ENCODE measurements around the gene PSMA6. TPM values are rescaled to one million over a fixed set of nuclear protein-coding genes. Genes with fewer than 3 reads are reported as not detected.
"Not testable (repeated sequence)": the region's sequence is repeated elsewhere in the genome, so short reads cannot be mapped to it uniquely, and the experiment has no call there.

PSMA6 gene
- total and polyA plus RNA-seq, 2 of the 8 experiments (the other 6 are each of a cell fraction or from before 2014, with no cell fraction given): 180 to 238 TPM

- no peak for TF ChIP-seq CBX8 (IDR thresholded peaks at IDR 0.05; ENCODE audit: borderline replicate concordance, low read depth, low read length)
- no peak for TF ChIP-seq CHD1 (IDR thresholded peaks at IDR 0.05; ENCODE audit: low read depth, low read length)
- no peak for TF ChIP-seq CTBP2 (IDR thresholded peaks at IDR 0.05; ENCODE audit: borderline replicate concordance, insufficient read depth, insufficient read length, low read length)
- TF ChIP-seq GTF2F1 (IDR thresholded peaks at IDR 0.05; ENCODE audit: borderline replicate concordance, low read depth, low read length): no peak
- no peak for TF ChIP-seq TCF12 (IDR thresholded peaks at IDR 0.05; ENCODE audit: low read depth, low read length)
- TF ChIP-seq KDM1A (IDR thresholded peaks at IDR 0.05; ENCODE audit: borderline replicate concordance, low read length): no peak
- no peak for TF ChIP-seq BCL11A (IDR thresholded peaks at IDR 0.05; ENCODE audit: low read depth in 2 of 2, low read length in 2 of 2)
- no peak for TF ChIP-seq HDAC6 (IDR thresholded peaks at IDR 0.05; ENCODE audit: low read depth, low read length)
These were observed 8.0 kb downstream of the PSMA6 start (continued) for GRCh38 chr14:35300228-35300627.

GRCh38 chr14:35301334-35301733, 9.2 kb downstream of the PSMA6 start:
- not testable (repeated sequence) for H3K27me3 ChIP-seq (replicated peaks in 1 of 4; ENCODE audit: control insufficient read depth in 3 of 4, extremely low read depth in 1 of 4, insufficient read depth in 3 of 4, low read length in 3 of 4); H3K9ac ChIP-seq (replicated peaks in 1 of 4; ENCODE audit: extremely low read depth in 1 of 4, low read depth in 3 of 4, low read length in 3 of 4); H3K36me3 ChIP-seq (ENCODE audit: control insufficient read depth in 2 of 4, insufficient read depth in 4 of 4, low read length in 3 of 4); H3K4me3 ChIP-seq (ENCODE audit: extremely low read depth in 1 of 4, insufficient read depth in 2 of 4, low read depth in 3 of 4, low read length in 4 of 4); H3K23ac ChIP-seq (ENCODE audit: insufficient read length); H2BK20ac ChIP-seq (ENCODE audit: low read length); H4K91ac ChIP-seq (replicated peaks; ENCODE audit: insufficient read length, low read length); H2BK120ac ChIP-seq (replicated peaks; ENCODE audit: low read depth, low read length); H3K27ac ChIP-seq (ENCODE audit: low read depth, low read length); H3K23me2 ChIP-seq (ENCODE audit: low read depth, low read length); H2AK5ac ChIP-seq (ENCODE audit: low read depth, low read length); H2BK12ac ChIP-seq (ENCODE audit: low read depth, low read length); H2BK15ac ChIP-seq (ENCODE audit: low read length); H3K56ac ChIP-seq (replicated peaks; ENCODE audit: insufficient read length, low read depth, low read length); H2AFZ ChIP-seq (ENCODE audit: low read length); H3K4me2 ChIP-seq (ENCODE audit: insufficient read depth in 1 of 2, low read depth in 2 of 2, low read length in 2 of 2); H4K8ac ChIP-seq (ENCODE audit: extremely low read depth, insufficient read depth, low read length); H3K9me3 ChIP-seq (ENCODE audit: insufficient read depth in 2 of 2, low read depth in 1 of 2, low read length in 1 of 2); H4K20me1 ChIP-seq (replicated peaks in 1 of 2; ENCODE audit: control insufficient read depth in 1 of 2, insufficient read depth in 2 of 2, low read length in 2 of 2); H3K14ac ChIP-seq (ENCODE audit: insufficient read length); H3K4ac ChIP-seq (replicated peaks; ENCODE audit: insufficient read length, low read depth, low read length); DNase-seq (ENCODE audit: low read depth in 1 of 2, low spot score in 2 of 2); H2BK5ac ChIP-seq (ENCODE audit: low read depth, low read length); FAIRE-seq; H3K4me1 ChIP-seq (replicated peaks in 1 of 4; ENCODE audit: control insufficient read depth in 3 of 4, insufficient read depth in 4 of 4, low read length in 3 of 4); H4K5ac ChIP-seq (ENCODE audit: insufficient read length, low read depth, low read length); H3K79me1 ChIP-seq (ENCODE audit: low read depth, low read length); H3K18ac ChIP-seq (ENCODE audit: extremely low read depth, low read length)
- H3K79me2 ChIP-seq (ENCODE audit: control insufficient read depth in 1 of 2, insufficient read depth in 2 of 2, low read length in 2 of 2): peaks cover 10 to 99% of the 10 kb centered on the region in 2 experiments
- CTCF ChIA-PET (ENCODE audit: partially characterized antibody): interaction anchor here (1.3 to 1.7 kb wide), 3 partner anchors 13 to 90 kb away, joined by 3 to 4 read pairs (median 4); no protein-coding TSS in a partner anchor
- 95% methylated on average over 4 of the region's 4 CpGs; no CpG with 5 or more reads in 1 of the 2 experiments for WGBS, 2 experiments (ENCODE audit: extremely low coverage in 1 of 2, insufficient coverage in 1 of 2, insufficient read length in 1 of 2, insufficient replicate concordance in 2 of 2, low coverage in 1 of 2, low lambda C conversion rate in 2 of 2, missing lambda C conversion rate in 1 of 2)
- POLR2A ChIA-PET (ENCODE audit: partially characterized antibody): interaction anchor here (0.7 to 1.6 kb wide), 3 partner anchors 9 to 103 kb away, joined by 3 to 9 read pairs (median 8); partner anchors contain the start of genes NFKBIA and PSMA6
